Measurements from ENCODE around the gene EFHD1. TPM values are rescaled to one million over a fixed set of nuclear protein-coding genes. Genes with fewer than 3 reads are reported as not detected.

The EFHD1 gene
- total and polyA plus RNA-seq, 9 donors: 7.0 to 39.6 (median 26.7) TPM

Other genes with a start within 250 kb of the EFHD1 start
- not detected for gene ALPG, start 226.8 kb upstream of the EFHD1 start, total RNA-seq
- gene ALPG, start 226.8 kb upstream of the EFHD1 start, polyA plus RNA-seq (ENCODE audit: insufficient read depth in 1 of 8, insufficient read length in 8 of 8, low replicate concordance in 1 of 8): not detected
- not detected for gene ALPI, start 177.5 kb upstream of the EFHD1 start, total RNA-seq
- 1 to 10 TPM in 1 of 8 donors, under 1 TPM in 1, not detected in 6; 0.63 to 3.7 TPM for gene ALPI, start 177.5 kb upstream of the EFHD1 start, polyA plus RNA-seq (ENCODE audit: insufficient read depth in 1 of 8, insufficient read length in 8 of 8, low replicate concordance in 1 of 8)
- gene ECEL1, start 145.8 kb upstream of the EFHD1 start, total RNA-seq: 0.31 TPM
- gene ECEL1, start 145.8 kb upstream of the EFHD1 start, polyA plus RNA-seq (ENCODE audit: insufficient read depth in 1 of 8, insufficient read length in 8 of 8, low replicate concordance in 1 of 8): under 1 TPM; 0.18 to 0.45 (median 0.33) TPM
- 2.6 TPM for gene PRSS56, start 113.2 kb upstream of the EFHD1 start, total RNA-seq
- 1 to 10 TPM; 1.7 to 2.5 (median 2.1) TPM for gene PRSS56, start 113.2 kb upstream of the EFHD1 start, polyA plus RNA-seq (ENCODE audit: insufficient read depth in 1 of 8, insufficient read length in 8 of 8, low replicate concordance in 1 of 8)
- 83.7 TPM for gene CHRND, start 107.4 kb upstream of the EFHD1 start, total RNA-seq
- gene CHRND, start 107.4 kb upstream of the EFHD1 start, polyA plus RNA-seq (ENCODE audit: insufficient read depth in 1 of 8, insufficient read length in 8 of 8, low replicate concordance in 1 of 8): 100 to 1,000 TPM; 118 to 163 (median 139) TPM
- gene CHRNG, start 93.9 kb upstream of the EFHD1 start, total RNA-seq: 77.7 TPM
- gene CHRNG, start 93.9 kb upstream of the EFHD1 start, polyA plus RNA-seq (ENCODE audit: insufficient read depth in 1 of 8, insufficient read length in 8 of 8, low replicate concordance in 1 of 8): 100 to 1,000 TPM in 4 of 8 donors, 10 to 100 TPM in 4; 75.0 to 165 (median 105) TPM
- 5.1 TPM for gene TIGD1, start 83.0 kb upstream of the EFHD1 start, total RNA-seq
- 1 to 10 TPM; 5.2 to 7.6 (median 6.2) TPM for gene TIGD1, start 83.0 kb upstream of the EFHD1 start, polyA plus RNA-seq (ENCODE audit: insufficient read depth in 1 of 8, insufficient read length in 8 of 8, low replicate concordance in 1 of 8)
- gene EIF4E2, start 82.9 kb upstream of the EFHD1 start, total RNA-seq: 115 TPM
- 100 to 1,000 TPM; 105 to 135 (median 122) TPM for gene EIF4E2, start 82.9 kb upstream of the EFHD1 start, polyA plus RNA-seq (ENCODE audit: insufficient read depth in 1 of 8, insufficient read length in 8 of 8, low replicate concordance in 1 of 8)
- 49.4 TPM for gene GIGYF2, start 63.7 kb downstream of the EFHD1 start, total RNA-seq
- gene GIGYF2, start 63.7 kb downstream of the EFHD1 start, polyA plus RNA-seq (ENCODE audit: insufficient read depth in 1 of 8, insufficient read length in 8 of 8, low replicate concordance in 1 of 8): 10 to 100 TPM; 26.4 to 48.2 (median 40.8) TPM
- not detected for gene KCNJ13, start 143.0 kb downstream of the EFHD1 start, total RNA-seq
- under 1 TPM in 7 of 8 donors, not detected in 1; 0.12 to 0.90 (median 0.20) TPM for gene KCNJ13, start 143.0 kb downstream of the EFHD1 start, polyA plus RNA-seq (ENCODE audit: insufficient read depth in 1 of 8, insufficient read length in 8 of 8, low replicate concordance in 1 of 8)
- 0.80 TPM for gene SNORC, start 236.7 kb downstream of the EFHD1 start, total RNA-seq
- 1 to 10 TPM in 7 of 8 donors, under 1 TPM in 1; 0.56 to 2.3 (median 1.6) TPM for gene SNORC, start 236.7 kb downstream of the EFHD1 start, polyA plus RNA-seq (ENCODE audit: insufficient read depth in 1 of 8, insufficient read length in 8 of 8, low replicate concordance in 1 of 8)